HEK293 (cell line): ENCODE results near the gene CAB39.

Experiments
- CTCF ChIA-PET: fragments of 350-600 bp; formaldehyde crosslinking; extraction: SDS; loops from one replicate; lab custom pipeline; 2021; ENCODE audit warnings: antibody characterized with exemption; lab: Yijun Ruan, JAX
- POLR2A ChIA-PET: fragments of 300-600 bp; formaldehyde crosslinking; extraction: SDS; loops from one replicate; lab custom pipeline; 2020; ENCODE audit warnings: antibody characterized with exemption, inconsistent platforms; lab: Yijun Ruan, JAX
- H3K27ac ChIP-seq: fragments of 200-500 bp; sonication (Bioruptor generic); 2 replicates; pipeline ENCODE4 v1.5.1; 2014; ENCODE audit warnings: low read depth, low read length, control low read depth, inconsistent platforms; ENCODE audit errors: extremely low read depth
- H3K36me3 ChIP-seq, 2 experiments: fragments of 200-500 bp in 1 of 2; sonication (Bioruptor generic) in 1 of 2; 1 replicate in 1 of 2; 2 replicates in 1 of 2; pipeline ENCODE4 v1.5.1; 2014 to 2017; ENCODE audit warnings: inconsistent platforms in 2 of 2, low read length in 2 of 2; ENCODE audit not compliant: control insufficient read depth in 2 of 2, insufficient read depth in 1 of 2
- H3K4me1 ChIP-seq: fragments of 200-500 bp; sonication (Bioruptor generic); 2 replicates; pipeline ENCODE4 v1.5.1; 2014; ENCODE audit warnings: mild to moderate bottlenecking, low read length, inconsistent platforms; ENCODE audit not compliant: control insufficient read depth, insufficient read depth
- H3K4me3 ChIP-seq: 2 replicates; pipeline ENCODE4 v1.5.1; 2011; ENCODE audit warnings: low read depth, mild to moderate bottlenecking, control low read depth, low read length, moderate library complexity
- H3K9me3 ChIP-seq: fragments of 200-500 bp; sonication (Bioruptor generic); 2 replicates; pipeline ENCODE4 v1.5.1; 2014; ENCODE audit warnings: low read depth, low read length, inconsistent platforms; ENCODE audit not compliant: control insufficient read depth, insufficient read depth
- GLI2 ChIP-seq: fragments of 450-650 bp; formaldehyde crosslinking; IDR thresholded peaks from 2 replicates; pipeline ENCODE4; 2017; ENCODE audit warnings: missing biosample characterization, missing genetic modification characterization, low read depth, borderline replicate concordance
- GLIS2 ChIP-seq: fragments of 450-650 bp; formaldehyde crosslinking; IDR thresholded peaks from 2 replicates; pipeline ENCODE4 v1.5.1; 2016; ENCODE audit warnings: missing biosample characterization, missing genetic modification characterization
- ZNF2 ChIP-seq: fragments of 450-650 bp; formaldehyde crosslinking; IDR thresholded peaks from 2 replicates; pipeline ENCODE4 v1.5.1; 2016; ENCODE audit warnings: missing biosample characterization, missing genetic modification characterization
- ZNF423 ChIP-seq: fragments of 450-650 bp; formaldehyde crosslinking; IDR thresholded peaks from 2 replicates; pipeline ENCODE4 v1.5.1; 2016; ENCODE audit warnings: missing biosample characterization, missing genetic modification characterization
- ZNF426 ChIP-seq: fragments of 450-650 bp; formaldehyde crosslinking; IDR thresholded peaks from 2 replicates; pipeline ENCODE4 v1.5.1; 2017; ENCODE audit warnings: missing biosample characterization, missing genetic modification characterization, mild to moderate bottlenecking, inconsistent platforms, moderate library complexity
- ZNF48 ChIP-seq: fragments of 450-650 bp; formaldehyde crosslinking; IDR thresholded peaks from 2 replicates; pipeline ENCODE4 v1.5.1; 2016; ENCODE audit warnings: missing biosample characterization, missing genetic modification characterization
- ZNF555 ChIP-seq: fragments of 450-650 bp; formaldehyde crosslinking; conservative IDR thresholded peaks from 2 replicates; pipeline ENCODE4 v1.5.1; 2017; ENCODE audit warnings: missing biosample characterization, mild to moderate bottlenecking, missing genetic modification characterization, inconsistent platforms
- ZNF629 ChIP-seq: fragments of 450-650 bp; formaldehyde crosslinking; IDR thresholded peaks from 2 replicates; pipeline ENCODE4 v1.5.1; 2017; ENCODE audit warnings: missing biosample characterization, missing genetic modification characterization
- ZNF660 ChIP-seq: fragments of 450-650 bp; IDR thresholded peaks from 2 replicates; pipeline ENCODE4 v1.5.1; 2018; ENCODE audit warnings: missing biosample characterization, mild to moderate bottlenecking, missing genetic modification characterization
- TF ChIP-seq, protein P1 (sequence below): fragments of 450-650 bp; IDR thresholded peaks from 2 replicates; pipeline ENCODE4 v1.5.1; 2018; ENCODE audit warnings: missing biosample characterization, mild to moderate bottlenecking, missing genetic modification characterization
- TF ChIP-seq, protein P2 (sequence below): fragments of 450-650 bp; formaldehyde crosslinking; IDR thresholded peaks from 2 replicates; pipeline ENCODE4 v1.5.1; 2016; ENCODE audit warnings: missing biosample characterization, missing genetic modification characterization
- TF ChIP-seq, protein P3 (sequence below): fragments of 450-650 bp; formaldehyde crosslinking; IDR thresholded peaks from 2 replicates; pipeline ENCODE4 v1.5.1; 2016; ENCODE audit warnings: missing biosample characterization, missing genetic modification characterization
- TF ChIP-seq, protein P4 (sequence below): fragments of 450-650 bp; formaldehyde crosslinking; IDR thresholded peaks from 2 replicates; pipeline ENCODE4 v1.5.1; 2016; ENCODE audit warnings: missing biosample characterization, missing genetic modification characterization
- TF ChIP-seq, protein P5 (sequence below): fragments of 450-650 bp; formaldehyde crosslinking; IDR thresholded peaks from 2 replicates; pipeline ENCODE4 v1.5.1; 2016; ENCODE audit warnings: missing biosample characterization, missing genetic modification characterization
- TF ChIP-seq, protein P6 (sequence below): fragments of 450-650 bp; formaldehyde crosslinking; optimal IDR thresholded peaks from 2 replicates; pipeline ENCODE3; 2016; ENCODE audit warnings: missing biosample characterization, mild to moderate bottlenecking, missing genetic modification characterization
- TF ChIP-seq, protein P7 (sequence below): fragments of 450-650 bp; formaldehyde crosslinking; IDR thresholded peaks from 2 replicates; pipeline ENCODE4 v1.5.1; 2016; ENCODE audit warnings: missing biosample characterization, missing genetic modification characterization, borderline replicate concordance
- TF ChIP-seq, protein P8 (sequence below): fragments of 450-650 bp; formaldehyde crosslinking; IDR thresholded peaks from 2 replicates; pipeline ENCODE4 v1.5.1; 2016; ENCODE audit warnings: missing biosample characterization, missing genetic modification characterization

The CAB39 gene

DNA sequence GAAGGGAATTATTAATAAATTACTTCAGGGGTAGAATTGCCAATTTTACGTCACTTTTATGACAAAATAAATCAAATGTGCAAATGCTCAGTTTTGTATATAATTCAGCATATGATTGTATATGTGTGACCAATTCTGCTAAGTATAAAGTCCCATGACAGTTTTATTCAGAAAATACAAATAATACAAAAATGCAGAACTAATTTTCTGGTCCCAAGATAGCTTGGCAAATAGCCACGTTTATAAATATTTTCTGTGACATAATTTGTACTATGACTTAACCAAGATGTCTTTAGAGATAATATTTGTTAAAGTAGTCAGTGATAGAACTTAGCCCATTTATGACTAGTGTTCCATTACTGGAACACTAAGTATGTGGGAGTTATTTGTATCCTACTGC lies 24.2 kb upstream of the CAB39 start:
- Histone ChIP-seq H3K4me1 (peaks cover 10% of the 10 kb centered on the region; the same call in 1 of the 2 replicates), H3K9me3 (no peaks in the 10 kb centered on the region), H3K4me3 (no peak overlapping the region), H3K36me3 (no peaks in the 10 kb centered on the region), H3K27ac (no peak overlapping the region)
- ChIA-PET POLR2A (no interaction called here), CTCF (no interaction called here)
- TF ChIP-seq, protein P1, sequence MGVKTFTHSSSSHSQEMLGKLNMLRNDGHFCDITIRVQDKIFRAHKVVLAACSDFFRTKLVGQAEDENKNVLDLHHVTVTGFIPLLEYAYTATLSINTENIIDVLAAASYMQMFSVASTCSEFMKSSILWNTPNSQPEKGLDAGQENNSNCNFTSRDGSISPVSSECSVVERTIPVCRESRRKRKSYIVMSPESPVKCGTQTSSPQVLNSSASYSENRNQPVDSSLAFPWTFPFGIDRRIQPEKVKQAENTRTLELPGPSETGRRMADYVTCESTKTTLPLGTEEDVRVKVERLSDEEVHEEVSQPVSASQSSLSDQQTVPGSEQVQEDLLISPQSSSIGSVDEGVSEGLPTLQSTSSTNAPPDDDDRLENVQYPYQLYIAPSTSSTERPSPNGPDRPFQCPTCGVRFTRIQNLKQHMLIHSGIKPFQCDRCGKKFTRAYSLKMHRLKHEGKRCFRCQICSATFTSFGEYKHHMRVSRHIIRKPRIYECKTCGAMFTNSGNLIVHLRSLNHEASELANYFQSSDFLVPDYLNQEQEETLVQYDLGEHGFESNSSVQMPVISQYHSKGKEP, result no peak
- no peak for TF ChIP-seq ZNF426 (tag by site-specific recombination)
- TF ChIP-seq ZNF629, result no peak
- TF ChIP-seq, protein P2, sequence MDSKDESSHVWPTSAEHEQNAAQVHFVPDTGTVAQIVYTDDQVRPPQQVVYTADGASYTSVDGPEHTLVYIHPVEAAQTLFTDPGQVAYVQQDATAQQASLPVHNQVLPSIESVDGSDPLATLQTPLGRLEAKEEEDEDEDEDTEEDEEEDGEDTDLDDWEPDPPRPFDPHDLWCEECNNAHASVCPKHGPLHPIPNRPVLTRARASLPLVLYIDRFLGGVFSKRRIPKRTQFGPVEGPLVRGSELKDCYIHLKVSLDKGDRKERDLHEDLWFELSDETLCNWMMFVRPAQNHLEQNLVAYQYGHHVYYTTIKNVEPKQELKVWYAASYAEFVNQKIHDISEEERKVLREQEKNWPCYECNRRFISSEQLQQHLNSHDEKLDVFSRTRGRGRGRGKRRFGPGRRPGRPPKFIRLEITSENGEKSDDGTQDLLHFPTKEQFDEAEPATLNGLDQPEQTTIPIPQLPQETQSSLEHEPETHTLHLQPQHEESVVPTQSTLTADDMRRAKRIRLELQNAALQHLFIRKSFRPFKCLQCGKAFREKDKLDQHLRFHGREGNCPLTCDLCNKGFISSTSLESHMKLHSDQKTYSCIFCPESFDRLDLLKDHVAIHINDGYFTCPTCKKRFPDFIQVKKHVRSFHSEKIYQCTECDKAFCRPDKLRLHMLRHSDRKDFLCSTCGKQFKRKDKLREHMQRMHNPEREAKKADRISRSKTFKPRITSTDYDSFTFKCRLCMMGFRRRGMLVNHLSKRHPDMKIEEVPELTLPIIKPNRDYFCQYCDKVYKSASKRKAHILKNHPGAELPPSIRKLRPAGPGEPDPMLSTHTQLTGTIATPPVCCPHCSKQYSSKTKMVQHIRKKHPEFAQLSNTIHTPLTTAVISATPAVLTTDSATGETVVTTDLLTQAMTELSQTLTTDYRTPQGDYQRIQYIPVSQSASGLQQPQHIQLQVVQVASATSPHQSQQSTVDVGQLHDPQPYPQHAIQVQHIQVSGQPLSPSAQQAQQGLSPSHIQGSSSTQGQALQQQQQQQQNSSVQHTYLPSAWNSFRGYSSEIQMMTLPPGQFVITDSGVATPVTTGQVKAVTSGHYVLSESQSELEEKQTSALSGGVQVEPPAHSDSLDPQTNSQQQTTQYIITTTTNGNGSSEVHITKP (tag by site-specific recombination), result no peak
- no peak for TF ChIP-seq ZNF423
- TF ChIP-seq, protein P3, sequence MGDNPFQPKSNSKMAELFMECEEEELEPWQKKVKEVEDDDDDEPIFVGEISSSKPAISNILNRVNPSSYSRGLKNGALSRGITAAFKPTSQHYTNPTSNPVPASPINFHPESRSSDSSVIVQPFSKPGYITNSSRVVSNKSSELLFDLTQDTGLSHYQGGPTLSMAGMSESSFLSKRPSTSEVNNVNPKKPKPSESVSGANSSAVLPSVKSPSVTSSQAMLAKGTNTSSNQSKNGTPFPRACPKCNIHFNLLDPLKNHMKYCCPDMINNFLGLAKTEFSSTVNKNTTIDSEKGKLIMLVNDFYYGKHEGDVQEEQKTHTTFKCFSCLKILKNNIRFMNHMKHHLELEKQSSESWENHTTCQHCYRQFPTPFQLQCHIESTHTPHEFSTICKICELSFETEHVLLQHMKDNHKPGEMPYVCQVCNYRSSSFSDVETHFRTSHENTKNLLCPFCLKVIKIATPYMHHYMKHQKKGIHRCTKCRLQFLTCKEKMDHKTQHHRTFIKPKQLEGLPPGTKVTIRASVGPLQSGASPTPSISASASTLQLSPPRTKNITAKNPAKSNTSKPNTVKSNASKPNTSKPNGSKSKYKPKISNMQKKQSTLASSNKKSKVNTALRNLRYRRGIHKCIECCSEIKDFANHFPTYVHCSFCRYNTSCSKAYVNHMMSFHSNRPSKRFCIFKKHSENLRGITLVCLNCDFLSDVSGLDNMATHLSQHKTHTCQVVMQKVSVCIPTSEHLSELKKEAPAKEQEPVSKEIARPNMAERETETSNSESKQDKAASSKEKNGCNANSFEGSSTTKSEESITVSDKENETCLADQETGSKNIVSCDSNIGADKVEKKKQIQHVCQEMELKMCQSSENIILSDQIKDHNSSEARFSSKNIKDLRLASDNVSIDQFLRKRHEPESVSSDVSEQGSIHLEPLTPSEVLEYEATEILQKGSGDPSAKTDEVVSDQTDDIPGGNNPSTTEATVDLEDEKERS (tag by site-specific recombination), result no peak
- no peak for TF ChIP-seq ZNF48 (tag by site-specific recombination)
- no peak for TF ChIP-seq ZNF555 (tag by site-specific recombination)
- TF ChIP-seq, protein P4, sequence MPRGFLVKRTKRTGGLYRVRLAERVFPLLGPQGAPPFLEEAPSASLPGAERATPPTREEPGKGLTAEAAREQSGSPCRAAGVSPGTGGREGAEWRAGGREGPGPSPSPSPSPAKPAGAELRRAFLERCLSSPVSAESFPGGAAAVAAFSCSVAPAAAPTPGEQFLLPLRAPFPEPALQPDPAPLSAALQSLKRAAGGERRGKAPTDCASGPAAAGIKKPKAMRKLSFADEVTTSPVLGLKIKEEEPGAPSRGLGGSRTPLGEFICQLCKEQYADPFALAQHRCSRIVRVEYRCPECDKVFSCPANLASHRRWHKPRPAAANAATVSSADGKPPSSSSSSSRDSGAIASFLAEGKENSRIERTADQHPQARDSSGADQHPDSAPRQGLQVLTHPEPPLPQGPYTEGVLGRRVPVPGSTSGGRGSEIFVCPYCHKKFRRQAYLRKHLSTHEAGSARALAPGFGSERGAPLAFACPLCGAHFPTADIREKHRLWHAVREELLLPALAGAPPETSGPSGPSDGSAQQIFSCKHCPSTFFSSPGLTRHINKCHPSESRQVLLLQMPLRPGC, result no peak
- TF ChIP-seq, protein P5, sequence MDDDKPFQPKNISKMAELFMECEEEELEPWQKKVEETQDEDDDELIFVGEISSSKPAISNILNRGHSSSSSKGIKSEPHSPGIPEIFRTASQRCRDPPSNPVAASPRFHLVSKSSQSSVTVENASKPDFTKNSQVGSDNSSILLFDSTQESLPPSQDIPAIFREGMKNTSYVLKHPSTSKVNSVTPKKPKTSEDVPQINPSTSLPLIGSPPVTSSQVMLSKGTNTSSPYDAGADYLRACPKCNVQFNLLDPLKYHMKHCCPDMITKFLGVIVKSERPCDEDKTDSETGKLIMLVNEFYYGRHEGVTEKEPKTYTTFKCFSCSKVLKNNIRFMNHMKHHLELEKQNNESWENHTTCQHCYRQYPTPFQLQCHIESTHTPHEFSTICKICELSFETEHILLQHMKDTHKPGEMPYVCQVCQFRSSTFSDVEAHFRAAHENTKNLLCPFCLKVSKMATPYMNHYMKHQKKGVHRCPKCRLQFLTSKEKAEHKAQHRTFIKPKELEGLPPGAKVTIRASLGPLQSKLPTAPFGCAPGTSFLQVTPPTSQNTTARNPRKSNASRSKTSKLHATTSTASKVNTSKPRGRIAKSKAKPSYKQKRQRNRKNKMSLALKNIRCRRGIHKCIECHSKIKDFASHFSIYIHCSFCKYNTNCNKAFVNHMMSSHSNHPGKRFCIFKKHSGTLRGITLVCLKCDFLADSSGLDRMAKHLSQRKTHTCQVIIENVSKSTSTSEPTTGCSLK (tag by site-specific recombination), result no peak
- TF ChIP-seq GLI2 (tag by site-specific recombination), result no peak
- no peak for TF ChIP-seq ZNF2
- TF ChIP-seq, protein P6, sequence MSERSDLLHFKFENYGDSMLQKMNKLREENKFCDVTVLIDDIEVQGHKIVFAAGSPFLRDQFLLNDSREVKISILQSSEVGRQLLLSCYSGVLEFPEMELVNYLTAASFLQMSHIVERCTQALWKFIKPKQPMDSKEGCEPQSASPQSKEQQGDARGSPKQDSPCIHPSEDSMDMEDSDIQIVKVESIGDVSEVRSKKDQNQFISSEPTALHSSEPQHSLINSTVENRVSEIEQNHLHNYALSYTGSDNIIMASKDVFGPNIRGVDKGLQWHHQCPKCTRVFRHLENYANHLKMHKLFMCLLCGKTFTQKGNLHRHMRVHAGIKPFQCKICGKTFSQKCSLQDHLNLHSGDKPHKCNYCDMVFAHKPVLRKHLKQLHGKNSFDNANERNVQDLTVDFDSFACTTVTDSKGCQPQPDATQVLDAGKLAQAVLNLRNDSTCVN, result no peak
- TF ChIP-seq, protein P7, sequence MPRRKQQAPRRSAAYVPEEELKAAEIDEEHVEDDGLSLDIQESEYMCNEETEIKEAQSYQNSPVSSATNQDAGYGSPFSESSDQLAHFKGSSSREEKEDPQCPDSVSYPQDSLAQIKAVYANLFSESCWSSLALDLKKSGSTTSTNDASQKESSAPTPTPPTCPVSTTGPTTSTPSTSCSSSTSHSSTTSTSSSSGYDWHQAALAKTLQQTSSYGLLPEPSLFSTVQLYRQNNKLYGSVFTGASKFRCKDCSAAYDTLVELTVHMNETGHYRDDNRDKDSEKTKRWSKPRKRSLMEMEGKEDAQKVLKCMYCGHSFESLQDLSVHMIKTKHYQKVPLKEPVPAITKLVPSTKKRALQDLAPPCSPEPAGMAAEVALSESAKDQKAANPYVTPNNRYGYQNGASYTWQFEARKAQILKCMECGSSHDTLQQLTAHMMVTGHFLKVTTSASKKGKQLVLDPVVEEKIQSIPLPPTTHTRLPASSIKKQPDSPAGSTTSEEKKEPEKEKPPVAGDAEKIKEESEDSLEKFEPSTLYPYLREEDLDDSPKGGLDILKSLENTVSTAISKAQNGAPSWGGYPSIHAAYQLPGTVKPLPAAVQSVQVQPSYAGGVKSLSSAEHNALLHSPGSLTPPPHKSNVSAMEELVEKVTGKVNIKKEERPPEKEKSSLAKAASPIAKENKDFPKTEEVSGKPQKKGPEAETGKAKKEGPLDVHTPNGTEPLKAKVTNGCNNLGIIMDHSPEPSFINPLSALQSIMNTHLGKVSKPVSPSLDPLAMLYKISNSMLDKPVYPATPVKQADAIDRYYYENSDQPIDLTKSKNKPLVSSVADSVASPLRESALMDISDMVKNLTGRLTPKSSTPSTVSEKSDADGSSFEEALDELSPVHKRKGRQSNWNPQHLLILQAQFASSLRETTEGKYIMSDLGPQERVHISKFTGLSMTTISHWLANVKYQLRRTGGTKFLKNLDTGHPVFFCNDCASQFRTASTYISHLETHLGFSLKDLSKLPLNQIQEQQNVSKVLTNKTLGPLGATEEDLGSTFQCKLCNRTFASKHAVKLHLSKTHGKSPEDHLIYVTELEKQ, result no peak
- TF ChIP-seq ZNF660 (tag by site-specific recombination), result no peak
- TF ChIP-seq, protein P8, sequence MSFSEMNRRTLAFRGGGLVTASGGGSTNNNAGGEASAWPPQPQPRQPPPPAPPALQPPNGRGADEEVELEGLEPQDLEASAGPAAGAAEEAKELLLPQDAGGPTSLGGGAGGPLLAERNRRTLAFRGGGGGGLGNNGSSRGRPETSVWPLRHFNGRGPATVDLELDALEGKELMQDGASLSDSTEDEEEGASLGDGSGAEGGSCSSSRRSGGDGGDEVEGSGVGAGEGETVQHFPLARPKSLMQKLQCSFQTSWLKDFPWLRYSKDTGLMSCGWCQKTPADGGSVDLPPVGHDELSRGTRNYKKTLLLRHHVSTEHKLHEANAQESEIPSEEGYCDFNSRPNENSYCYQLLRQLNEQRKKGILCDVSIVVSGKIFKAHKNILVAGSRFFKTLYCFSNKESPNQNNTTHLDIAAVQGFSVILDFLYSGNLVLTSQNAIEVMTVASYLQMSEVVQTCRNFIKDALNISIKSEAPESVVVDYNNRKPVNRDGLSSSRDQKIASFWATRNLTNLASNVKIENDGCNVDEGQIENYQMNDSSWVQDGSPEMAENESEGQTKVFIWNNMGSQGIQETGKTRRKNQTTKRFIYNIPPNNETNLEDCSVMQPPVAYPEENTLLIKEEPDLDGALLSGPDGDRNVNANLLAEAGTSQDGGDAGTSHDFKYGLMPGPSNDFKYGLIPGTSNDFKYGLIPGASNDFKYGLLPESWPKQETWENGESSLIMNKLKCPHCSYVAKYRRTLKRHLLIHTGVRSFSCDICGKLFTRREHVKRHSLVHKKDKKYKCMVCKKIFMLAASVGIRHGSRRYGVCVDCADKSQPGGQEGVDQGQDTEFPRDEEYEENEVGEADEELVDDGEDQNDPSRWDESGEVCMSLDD (tag by site-specific recombination), result no peak
- no peak for TF ChIP-seq GLIS2
